ENCODE results near the gene UFM1. TPM values are rescaled to one million over a fixed set of nuclear protein-coding genes. Genes with fewer than 3 reads are reported as not detected.

UFM1 gene
- total and polyA plus RNA-seq, 2 of the 4 experiments (the other 2 are of a cell fraction), result 43.5 to 94.5 TPM

GRCh38 chr13:38338089-38338488 lies 11.6 kb upstream of the UFM1 start:
- no peaks in the 10 kb centered on the region for H3K9me3 ChIP-seq (ENCODE audit: control insufficient read depth, insufficient read depth, low read length)
- DNase-seq (no peak), ATAC-seq (ENCODE audit: low read depth) (no peak)
- H3K14ac ChIP-seq (replicated peaks; ENCODE audit: low read depth, low read length), result no peak overlapping the region
- H2AK5ac ChIP-seq (ENCODE audit: low read depth, low read length), result no peak overlapping the region
- ChIA-PET POLR2A (ENCODE audit: unreplicated experiment) (no interaction called here), CTCF (no interaction called here)
- H4K20me1 ChIP-seq (ENCODE audit: insufficient read depth, low read length), result no peaks in the 10 kb centered on the region
- dilution Hi-C loops (cut with HindIII; ENCODE audit: low sequenced_read_pairs, unreplicated experiment) (no loop called here), in situ Hi-C loops (cut with MboI; ENCODE audit: low sequenced_read_pairs) (no loop called here), intact Hi-C loops (cut with micrococcal nuclease) (no loop called here)
- BruUV-seq (replicated peaks), result no TSS peak
- no peak overlapping the region for H3K18ac ChIP-seq (ENCODE audit: low read depth, low read length)
- no peak overlapping the region for H3K56ac ChIP-seq (ENCODE audit: extremely low read depth, insufficient read depth, low read length)
- H3K36me3 ChIP-seq (ENCODE audit: control insufficient read depth, insufficient read depth, low read length), result no peaks in the 10 kb centered on the region
- H2BK20ac ChIP-seq (ENCODE audit: low read depth, low read length), result no peak overlapping the region
- H3K4me1 ChIP-seq (ENCODE audit: control insufficient read depth, insufficient read depth, low read length), result no peaks in the 10 kb centered on the region
- H3K27ac ChIP-seq (ENCODE audit: insufficient read depth, low read length), result no peak overlapping the region
- no peak overlapping the region for H2AFZ ChIP-seq (replicated peaks; ENCODE audit: low read length, poor library complexity)
- no peak overlapping the region for H2BK15ac ChIP-seq (ENCODE audit: low read depth, low read length)
- H3K79me1 ChIP-seq (ENCODE audit: low read depth in 1 of 2, low read length in 2 of 2), result no peaks in the 10 kb centered on the region
- H3K4me2 ChIP-seq (ENCODE audit: low read depth, low read length), result no peak overlapping the region
- no peak overlapping the region for H2AK9ac ChIP-seq (replicated peaks; ENCODE audit: low read depth, low read length, poor library complexity)
- no peak overlapping the region for H2BK120ac ChIP-seq (ENCODE audit: low read depth, low read length)
- TF ChIP-seq BHLHE40 (IDR thresholded peaks at IDR 0.05; ENCODE audit: low read depth, low read length), result no peak
- TF ChIP-seq USF2 (IDR thresholded peaks at IDR 0.05; ENCODE audit: low read depth, low read length), result no peak
- TF ChIP-seq RCOR1 (IDR thresholded peaks at IDR 0.05; ENCODE audit: insufficient replicate concordance, low read length), result no peak
- TF ChIP-seq RAD21 (IDR thresholded peaks at IDR 0.05; ENCODE audit: low read length), result no peak
- TF ChIP-seq CTCF (conservative IDR thresholded peaks at IDR 0.05; ENCODE audit: low read depth, low read length), result no peak
- TF ChIP-seq CEBPB (IDR thresholded peaks at IDR 0.05; ENCODE audit: low read depth, low read length), result no peak
- no peak for TF ChIP-seq ELK1 (IDR thresholded peaks at IDR 0.05; ENCODE audit: borderline replicate concordance, low read depth, low read length)
- no peak for TF ChIP-seq FOS (IDR thresholded peaks at IDR 0.05; ENCODE audit: low read depth, low read length)
- no peak for TF ChIP-seq POLR2A (IDR thresholded peaks at IDR 0.05; ENCODE audit: low read depth, low read length)
- TF ChIP-seq MXI1 (IDR thresholded peaks at IDR 0.05; ENCODE audit: borderline replicate concordance, low read depth, low read length), result no peak
- WGBS, 2 experiments (ENCODE audit: extremely low coverage in 2 of 2, insufficient read length in 1 of 2), result no CpG with 5 or more reads among the region's 2 CpGs
- H3K4me3 ChIP-seq (ENCODE audit: insufficient read depth, low read depth, low read length), result no peak overlapping the region
- no peak overlapping the region for H4K5ac ChIP-seq (ENCODE audit: low read depth, low read length)
- no peak overlapping the region for H4K8ac ChIP-seq (ENCODE audit: low read depth in 2 of 2, low read length in 2 of 2)
- H2BK5ac ChIP-seq (ENCODE audit: low read depth, low read length, poor library complexity, severe bottlenecking), result no peak overlapping the region
- no peak overlapping the region for H4K91ac ChIP-seq (ENCODE audit: insufficient read depth, low read depth, low read length)
- H3K9ac ChIP-seq (ENCODE audit: low read depth, low read length), result no peak overlapping the region
- H3K9me1 ChIP-seq (ENCODE audit: insufficient read depth, low read length), result no peaks in the 10 kb centered on the region
- no peak overlapping the region for H3K23ac ChIP-seq (ENCODE audit: low read depth, low read length)
- H3K27me3 ChIP-seq (ENCODE audit: control insufficient read depth, insufficient read depth, low read length), result no peaks in the 10 kb centered on the region
- H3K4ac ChIP-seq (ENCODE audit: low read depth, low read length), result no peak overlapping the region
